Prostate gland (tissue), 2 donors: ENCODE measurements around the gene SHFL.

ENCODE experiments used
- POLR2A ChIP-seq: fragments of 450-650 bp; IDR thresholded peaks from one replicate; pipeline ENCODE4 v1.6.1; 2016; ENCODE audit warnings: antibody characterized with exemption, mild to moderate bottlenecking
- TF ChIP-seq, protein P1 (sequence below), 4 experiments: fragments of 200-600 bp in 2 of 4; fragments of 450-650 bp in 2 of 4; sonication (generic) in 2 of 4; IDR thresholded peaks; 1 replicate in 3 of 4; 2 replicates in 1 of 4; pipeline ENCODE4 v1.5.1; 2016 to 2019; ENCODE audit warnings: antibody characterized with exemption in 4 of 4, mild to moderate bottlenecking in 2 of 4, moderate library complexity in 2 of 4

DNA sequence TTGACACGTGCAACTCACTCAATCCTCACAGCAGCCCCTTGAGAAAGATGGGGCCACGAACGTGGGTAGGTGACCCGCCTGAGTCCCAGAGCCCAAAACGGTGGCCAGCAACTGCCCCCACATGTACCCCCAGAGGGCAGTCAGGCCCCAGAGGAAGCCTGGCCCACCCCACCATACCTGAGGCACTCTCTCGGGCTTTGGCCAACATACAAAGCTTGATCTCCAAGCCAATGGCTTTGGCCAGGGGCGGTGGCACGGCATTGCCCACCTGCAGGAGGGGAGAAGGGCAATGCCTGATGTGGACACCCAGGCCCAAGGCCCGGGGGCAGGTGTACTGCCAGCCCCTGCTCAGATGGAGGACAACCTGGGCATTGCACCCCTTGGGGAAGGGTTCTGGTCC, 47.9 kb downstream of the SHFL start:
- no peak for TF ChIP-seq POLR2A
- TF ChIP-seq, protein P1, sequence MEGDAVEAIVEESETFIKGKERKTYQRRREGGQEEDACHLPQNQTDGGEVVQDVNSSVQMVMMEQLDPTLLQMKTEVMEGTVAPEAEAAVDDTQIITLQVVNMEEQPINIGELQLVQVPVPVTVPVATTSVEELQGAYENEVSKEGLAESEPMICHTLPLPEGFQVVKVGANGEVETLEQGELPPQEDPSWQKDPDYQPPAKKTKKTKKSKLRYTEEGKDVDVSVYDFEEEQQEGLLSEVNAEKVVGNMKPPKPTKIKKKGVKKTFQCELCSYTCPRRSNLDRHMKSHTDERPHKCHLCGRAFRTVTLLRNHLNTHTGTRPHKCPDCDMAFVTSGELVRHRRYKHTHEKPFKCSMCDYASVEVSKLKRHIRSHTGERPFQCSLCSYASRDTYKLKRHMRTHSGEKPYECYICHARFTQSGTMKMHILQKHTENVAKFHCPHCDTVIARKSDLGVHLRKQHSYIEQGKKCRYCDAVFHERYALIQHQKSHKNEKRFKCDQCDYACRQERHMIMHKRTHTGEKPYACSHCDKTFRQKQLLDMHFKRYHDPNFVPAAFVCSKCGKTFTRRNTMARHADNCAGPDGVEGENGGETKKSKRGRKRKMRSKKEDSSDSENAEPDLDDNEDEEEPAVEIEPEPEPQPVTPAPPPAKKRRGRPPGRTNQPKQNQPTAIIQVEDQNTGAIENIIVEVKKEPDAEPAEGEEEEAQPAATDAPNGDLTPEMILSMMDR (IDR thresholded peaks at IDR 0.05) = no peak
